Peyer's patch (tissue), 4 donors: Measurements from ENCODE around the gene KCNT1.

Experiments
- CTCF ChIP-seq, 6 experiments: fragments of 450-650 bp in 4 of 6; fragments of 200-600 bp in 2 of 6; sonication (generic) in 1 of 6; IDR thresholded peaks; one replicate each; pipeline ENCODE4 v1.5.1; 2017 to 2019; ENCODE audit warnings: antibody characterized with exemption in 6 of 6, mild to moderate bottlenecking in 3 of 6, moderate library complexity in 1 of 6
- POLR2A ChIP-seq, 2 donors: fragments of 450-650 bp; IDR thresholded peaks; one replicate each; pipeline ENCODE4 v1.5.1; 2017; ENCODE audit warnings: antibody characterized with exemption in 2 of 2, mild to moderate bottlenecking in 2 of 2, moderate library complexity in 2 of 2

- TF ChIP-seq CTCF (IDR thresholded peaks at IDR 0.05) (no peak), POLR2A (IDR thresholded peaks at IDR 0.05) (no peak)
These were observed 30.4 kb upstream of the KCNT1 start for GRCh38 chr9:135671591-135672041.
